ENCODE measurements around the gene LMF1.

LMF1 gene

DNA sequence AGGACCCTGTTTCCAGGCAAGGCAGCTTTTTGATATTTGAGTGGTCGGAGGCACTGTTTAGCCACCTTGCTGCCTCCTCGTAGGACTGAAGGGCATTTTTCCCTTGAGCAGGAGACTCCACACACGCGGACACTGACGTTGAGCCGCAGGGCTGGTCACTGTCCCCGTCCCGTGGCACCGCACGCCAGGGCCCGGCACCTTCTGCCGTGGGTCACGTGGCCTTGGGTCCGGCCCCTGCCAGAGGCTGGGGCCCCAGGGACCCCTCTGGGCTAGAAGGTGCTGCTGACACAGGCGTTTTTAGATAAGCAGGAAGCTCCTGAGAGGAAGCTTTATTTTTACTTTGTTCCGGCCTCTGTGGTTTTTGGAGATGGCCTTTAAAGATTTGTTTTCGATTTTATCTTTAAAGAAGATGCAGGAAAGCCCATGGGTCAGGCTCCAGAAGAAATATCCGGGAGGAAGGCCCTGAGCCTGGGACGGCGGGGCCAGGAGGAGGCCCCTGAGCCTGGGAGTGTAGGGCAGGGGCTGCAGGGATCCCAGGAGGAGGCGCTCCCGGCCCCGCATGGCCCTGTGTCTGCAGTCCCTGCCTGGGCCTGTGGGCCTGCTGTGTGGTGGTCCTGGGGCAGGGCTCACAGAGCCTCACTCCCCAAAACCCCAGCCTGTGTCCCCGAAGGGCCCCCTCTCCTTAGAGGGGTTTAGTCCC, 139.8 kb downstream of the LMF1 start:
- Histone ChIP-seq H3K27ac (ENCODE audit: low read length) (no peak overlapping the region), H3K9me3 (ENCODE audit: insufficient read depth, low read depth, low read length) (peaks cover 7% of the 10 kb centered on the region), H3K36me3 (ENCODE audit: insufficient read depth, low read depth, low read length) (no peaks in the 10 kb centered on the region), H3K4me3 (ENCODE audit: low read length) (no peak overlapping the region), H3K27me3 (ENCODE audit: insufficient read depth, low read length) (no peaks in the 10 kb centered on the region), H3K9ac (ENCODE audit: low read depth, low read length) (no peak overlapping the region), H3K4me1 (ENCODE audit: insufficient read depth, low read length) (no peaks in the 10 kb centered on the region)

DNA sequence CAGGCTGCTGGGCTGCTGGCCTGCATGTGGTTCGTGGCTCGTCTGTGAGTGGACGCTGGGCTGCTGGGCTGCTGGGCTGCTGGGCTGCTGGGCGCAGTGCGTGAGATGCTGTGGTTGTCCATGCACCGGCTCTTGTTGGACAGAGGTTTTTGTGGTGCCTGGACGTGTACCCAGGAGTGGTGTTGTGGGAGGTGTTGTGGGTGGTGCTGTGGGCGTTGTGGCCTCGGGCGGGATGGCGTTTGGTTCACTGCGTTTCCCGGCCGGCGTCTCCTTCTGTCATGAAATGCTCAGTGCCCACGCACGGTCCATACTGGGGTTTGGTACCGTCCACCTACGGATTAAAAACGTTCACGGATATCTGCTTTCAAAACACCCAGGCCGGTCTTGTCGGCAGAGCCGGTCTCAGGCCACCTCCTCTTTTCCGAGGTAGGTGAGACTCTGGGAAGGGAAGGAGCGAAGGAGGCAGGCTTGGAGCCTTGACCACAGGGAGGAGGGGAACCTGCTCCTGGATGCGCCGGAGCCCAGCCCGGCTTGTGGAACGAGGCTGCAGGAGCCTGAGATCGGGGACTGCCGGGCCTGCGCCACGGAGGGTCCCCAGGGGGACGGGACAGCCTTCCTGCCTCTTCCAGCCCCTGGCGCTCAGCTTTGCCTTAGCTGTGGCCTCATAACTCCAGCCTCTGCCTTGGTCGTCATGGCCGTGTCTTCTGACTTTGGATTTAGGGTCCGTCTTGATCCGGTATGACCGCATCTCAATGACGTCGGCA, 140.5 kb downstream of the LMF1 start:
- Histone ChIP-seq H3K27me3 (ENCODE audit: insufficient read depth, low read length) (no peaks in the 10 kb centered on the region), H3K27ac (ENCODE audit: low read length) (no peak overlapping the region), H3K36me3 (ENCODE audit: insufficient read depth, low read depth, low read length) (no peaks in the 10 kb centered on the region), H3K4me3 (ENCODE audit: low read length) (no peak overlapping the region), H3K9ac (ENCODE audit: low read depth, low read length) (no peak overlapping the region), H3K9me3 (ENCODE audit: insufficient read depth, low read depth, low read length) (no peaks in the 10 kb centered on the region), H3K4me1 (ENCODE audit: insufficient read depth, low read length) (no peaks in the 10 kb centered on the region)

DNA sequence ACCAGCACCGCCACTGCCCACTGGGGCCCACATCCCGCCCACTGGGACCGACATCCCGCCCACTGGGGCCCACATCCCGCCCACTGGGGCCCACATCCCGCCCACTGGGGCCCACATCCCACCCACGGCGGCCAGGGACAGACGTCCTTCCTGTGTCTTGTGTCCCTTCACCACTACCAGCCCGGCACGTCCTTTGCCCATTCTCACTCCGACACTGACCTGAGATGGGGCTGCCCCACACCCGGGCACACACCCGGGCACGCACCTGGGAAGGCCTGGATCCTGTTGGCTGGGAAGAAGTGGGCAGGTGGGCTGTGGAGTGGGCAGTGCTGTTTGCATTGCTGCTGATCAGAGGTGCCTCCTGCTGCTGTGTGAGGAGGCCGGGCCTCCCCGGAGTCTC, 141.9 kb downstream of the LMF1 start:
- Histone ChIP-seq H3K4me1 (ENCODE audit: insufficient read depth, low read length) (no peaks in the 10 kb centered on the region), H3K9ac (ENCODE audit: low read depth, low read length) (no peak overlapping the region), H3K27ac (ENCODE audit: low read length) (no peak overlapping the region), H3K9me3 (ENCODE audit: insufficient read depth, low read depth, low read length) (no peaks in the 10 kb centered on the region), H3K27me3 (ENCODE audit: insufficient read depth, low read length) (no peaks in the 10 kb centered on the region), H3K36me3 (ENCODE audit: insufficient read depth, low read depth, low read length) (no peaks in the 10 kb centered on the region), H3K4me3 (ENCODE audit: low read length) (no peak overlapping the region)

DNA sequence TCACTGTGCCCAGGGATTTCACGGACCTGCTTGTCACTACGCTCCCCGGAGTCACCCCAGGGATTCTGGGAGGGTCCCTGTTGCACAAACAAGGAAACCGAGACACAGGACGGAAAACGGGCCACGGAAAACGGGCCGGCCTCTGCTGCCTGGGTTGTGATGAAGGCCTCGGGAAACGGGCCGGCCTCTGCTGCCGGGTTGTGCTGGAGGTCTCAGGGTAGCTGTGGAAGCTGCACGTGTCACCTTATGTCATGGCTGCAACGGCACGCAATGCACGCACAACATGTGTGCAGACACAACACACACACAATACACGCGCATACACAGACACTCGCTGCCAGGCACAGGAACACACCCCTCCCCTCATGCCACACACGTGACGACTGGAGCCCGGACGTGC, 143.3 kb downstream of the LMF1 start:
- no peaks in the 10 kb centered on the region for H3K4me1 ChIP-seq (ENCODE audit: insufficient read depth, low read length)
- no peaks in the 10 kb centered on the region for H3K9me3 ChIP-seq (ENCODE audit: insufficient read depth, low read depth, low read length)
- no peaks in the 10 kb centered on the region for H3K27me3 ChIP-seq (ENCODE audit: insufficient read depth, low read length)
- no peak overlapping the region for H3K9ac ChIP-seq (ENCODE audit: low read depth, low read length)
- no peak overlapping the region for H3K4me3 ChIP-seq (ENCODE audit: low read length)
- H3K36me3 ChIP-seq (ENCODE audit: insufficient read depth, low read depth, low read length): no peaks in the 10 kb centered on the region
- no peak overlapping the region for H3K27ac ChIP-seq (ENCODE audit: low read length)

DNA sequence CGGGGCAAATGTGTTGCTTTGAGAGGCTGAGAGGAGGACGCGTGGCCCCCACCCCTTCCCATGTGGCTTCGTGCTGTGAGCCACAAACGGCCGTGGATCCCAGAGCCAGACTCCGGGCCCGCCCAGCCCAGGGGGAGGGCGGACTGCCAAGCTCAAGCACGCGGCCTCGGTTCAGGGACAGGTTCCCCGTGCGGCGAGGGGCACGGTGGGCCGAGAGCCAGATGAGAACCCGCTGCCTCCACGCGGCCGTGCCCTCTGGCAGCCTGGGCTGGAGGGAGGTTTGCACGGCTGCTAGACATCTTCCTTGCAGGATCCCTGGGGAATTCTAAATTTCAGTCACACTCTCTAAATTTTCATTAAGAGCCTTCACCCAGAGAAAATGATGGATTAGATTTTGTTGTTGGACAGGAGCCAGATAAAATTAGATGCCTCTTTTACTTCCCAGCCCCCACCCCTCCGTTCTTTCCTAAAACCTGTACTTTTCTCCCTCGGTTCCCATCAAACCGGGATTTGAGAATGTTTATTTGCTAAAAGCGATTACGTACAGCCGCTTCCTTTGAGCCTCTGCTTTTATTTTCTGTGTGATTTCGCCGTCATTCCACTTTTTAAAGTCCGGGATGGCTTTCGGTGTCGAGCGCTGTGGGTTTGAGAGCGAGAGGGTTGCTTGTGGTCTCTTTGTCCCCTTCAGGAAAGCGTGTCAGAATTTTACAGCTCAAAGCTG, 145.3 kb downstream of the LMF1 start:
- H3K9ac ChIP-seq (ENCODE audit: low read depth, low read length): no peak overlapping the region
- no peaks in the 10 kb centered on the region for H3K36me3 ChIP-seq (ENCODE audit: insufficient read depth, low read depth, low read length)
- H3K4me3 ChIP-seq (ENCODE audit: low read length): no peak overlapping the region
- no peaks in the 10 kb centered on the region for H3K9me3 ChIP-seq (ENCODE audit: insufficient read depth, low read depth, low read length)
- no peaks in the 10 kb centered on the region for H3K4me1 ChIP-seq (ENCODE audit: insufficient read depth, low read length)
- H3K27ac ChIP-seq (ENCODE audit: low read length): no peak overlapping the region
- H3K27me3 ChIP-seq (ENCODE audit: insufficient read depth, low read length): no peaks in the 10 kb centered on the region

DNA sequence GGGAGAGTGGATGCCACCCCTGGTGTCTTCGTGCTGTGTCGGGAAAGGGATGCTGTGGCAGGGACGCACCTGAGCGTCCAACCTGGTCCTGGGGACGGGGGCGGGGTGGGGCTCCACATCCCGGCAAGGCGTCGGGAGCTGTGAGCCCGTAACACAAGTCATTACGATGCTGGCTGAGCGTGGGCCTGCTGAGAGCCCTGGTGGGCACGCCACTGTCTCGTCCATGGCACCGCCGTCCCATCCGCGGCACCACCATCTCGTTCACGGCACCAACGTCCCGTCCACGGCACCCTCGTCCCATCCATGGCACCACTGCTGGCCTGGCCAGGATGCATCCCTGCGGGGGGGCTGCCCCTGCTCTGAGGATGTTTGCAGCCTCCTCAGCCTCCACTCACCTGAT, 146.2 kb downstream of the LMF1 start:
- Histone ChIP-seq H3K4me1 (ENCODE audit: insufficient read depth, low read length) (no peaks in the 10 kb centered on the region), H3K27me3 (ENCODE audit: insufficient read depth, low read length) (no peaks in the 10 kb centered on the region), H3K9me3 (ENCODE audit: insufficient read depth, low read depth, low read length) (no peaks in the 10 kb centered on the region), H3K27ac (ENCODE audit: low read length) (no peak overlapping the region), H3K9ac (ENCODE audit: low read depth, low read length) (no peak overlapping the region), H3K36me3 (ENCODE audit: insufficient read depth, low read depth, low read length) (no peaks in the 10 kb centered on the region), H3K4me3 (ENCODE audit: low read length) (no peak overlapping the region)

DNA sequence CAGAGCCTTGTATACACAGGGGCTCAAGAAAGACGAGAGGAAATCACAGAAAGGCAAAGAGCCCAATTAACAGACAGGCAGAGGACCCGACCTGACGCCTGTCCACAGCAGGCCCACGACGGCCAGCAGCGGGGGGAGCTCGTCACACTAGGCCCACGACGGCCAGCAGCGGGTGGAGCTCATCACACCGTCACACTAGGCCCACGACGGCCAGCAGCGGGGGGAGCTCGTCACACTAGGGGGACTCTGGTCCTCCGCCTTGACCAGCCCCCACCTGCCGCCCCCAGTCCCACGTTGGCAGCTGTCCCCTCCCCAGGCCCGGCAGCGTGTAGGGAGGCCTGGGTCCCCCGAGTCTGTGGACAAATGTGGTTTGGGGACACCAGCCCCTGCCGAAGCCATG, 146.6 kb downstream of the LMF1 start:
- Histone ChIP-seq H3K27me3 (ENCODE audit: insufficient read depth, low read length) (no peaks in the 10 kb centered on the region), H3K4me3 (ENCODE audit: low read length) (no peak overlapping the region), H3K9ac (ENCODE audit: low read depth, low read length) (no peak overlapping the region), H3K4me1 (ENCODE audit: insufficient read depth, low read length) (no peaks in the 10 kb centered on the region), H3K27ac (ENCODE audit: low read length) (no peak overlapping the region), H3K36me3 (ENCODE audit: insufficient read depth, low read depth, low read length) (no peaks in the 10 kb centered on the region), H3K9me3 (ENCODE audit: insufficient read depth, low read depth, low read length) (no peaks in the 10 kb centered on the region)

DNA sequence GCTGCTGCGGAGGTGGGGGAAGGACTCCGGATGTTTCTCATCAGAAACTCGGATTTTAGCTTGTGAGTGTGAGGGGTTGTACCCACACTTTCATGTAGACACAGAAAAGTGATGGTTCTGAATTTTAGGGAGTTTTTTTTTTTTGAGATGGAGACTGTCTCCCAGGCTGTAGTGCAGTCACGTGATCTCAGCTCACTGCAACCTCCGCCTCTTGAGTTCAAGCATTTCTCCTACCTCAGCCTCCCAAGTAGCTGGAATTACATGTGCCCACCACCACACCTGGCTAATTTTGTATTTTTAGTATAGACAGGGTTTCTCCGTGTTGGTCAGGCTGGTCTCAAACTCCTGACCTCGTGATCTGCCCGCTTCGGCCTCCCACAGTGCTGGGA, 147.9 kb downstream of the LMF1 start:
- H3K36me3 ChIP-seq (ENCODE audit: insufficient read depth, low read depth, low read length): no peaks in the 10 kb centered on the region
- H3K9ac ChIP-seq (ENCODE audit: low read depth, low read length): no peak overlapping the region
- no peak overlapping the region for H3K4me3 ChIP-seq (ENCODE audit: low read length)
- no peak overlapping the region for H3K27ac ChIP-seq (ENCODE audit: low read length)
- no peaks in the 10 kb centered on the region for H3K27me3 ChIP-seq (ENCODE audit: insufficient read depth, low read length)
- H3K9me3 ChIP-seq (ENCODE audit: insufficient read depth, low read depth, low read length): no peaks in the 10 kb centered on the region
- no peaks in the 10 kb centered on the region for H3K4me1 ChIP-seq (ENCODE audit: insufficient read depth, low read length)

DNA sequence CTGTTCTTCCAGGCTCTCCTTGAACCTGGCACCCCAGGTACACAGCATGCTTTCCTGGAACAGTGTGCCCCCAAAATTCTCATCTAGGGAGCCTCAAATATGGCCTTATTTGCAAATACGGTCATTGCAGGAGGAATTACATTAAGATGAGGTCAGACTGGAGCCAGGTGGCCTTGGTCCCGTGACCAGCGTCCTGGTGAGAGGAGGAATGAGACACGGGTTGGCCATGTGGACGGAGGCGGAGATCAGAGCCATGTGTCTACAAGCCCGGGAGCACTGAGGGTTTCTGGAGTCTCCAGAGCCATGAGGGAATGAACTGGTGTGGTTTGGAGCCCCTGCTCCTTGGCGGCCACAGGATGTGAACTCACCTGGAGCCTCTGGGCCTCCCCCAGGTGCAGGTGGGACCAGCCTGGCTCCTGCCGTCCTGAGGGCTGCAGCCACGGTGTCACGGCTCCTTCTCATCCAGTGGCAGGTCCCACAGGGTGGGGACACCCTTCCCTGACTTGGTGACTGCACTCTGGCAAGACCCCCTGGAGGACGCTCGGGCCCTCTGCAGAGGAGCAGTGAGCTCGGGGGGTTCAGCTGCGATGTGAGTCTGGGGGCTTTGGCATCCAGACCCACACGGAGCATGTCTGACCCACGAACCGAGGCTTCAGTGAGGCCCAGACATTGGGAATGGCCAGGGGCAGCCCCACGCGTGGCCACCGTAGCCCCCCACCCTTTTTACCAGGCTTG, 148.4 kb downstream of the LMF1 start:
- Histone ChIP-seq H3K9me3 (ENCODE audit: insufficient read depth, low read depth, low read length) (no peaks in the 10 kb centered on the region), H3K4me3 (ENCODE audit: low read length) (no peak overlapping the region), H3K36me3 (ENCODE audit: insufficient read depth, low read depth, low read length) (no peaks in the 10 kb centered on the region), H3K4me1 (ENCODE audit: insufficient read depth, low read length) (no peaks in the 10 kb centered on the region), H3K27me3 (ENCODE audit: insufficient read depth, low read length) (no peaks in the 10 kb centered on the region), H3K9ac (ENCODE audit: low read depth, low read length) (no peak overlapping the region), H3K27ac (ENCODE audit: low read length) (no peak overlapping the region)

DNA sequence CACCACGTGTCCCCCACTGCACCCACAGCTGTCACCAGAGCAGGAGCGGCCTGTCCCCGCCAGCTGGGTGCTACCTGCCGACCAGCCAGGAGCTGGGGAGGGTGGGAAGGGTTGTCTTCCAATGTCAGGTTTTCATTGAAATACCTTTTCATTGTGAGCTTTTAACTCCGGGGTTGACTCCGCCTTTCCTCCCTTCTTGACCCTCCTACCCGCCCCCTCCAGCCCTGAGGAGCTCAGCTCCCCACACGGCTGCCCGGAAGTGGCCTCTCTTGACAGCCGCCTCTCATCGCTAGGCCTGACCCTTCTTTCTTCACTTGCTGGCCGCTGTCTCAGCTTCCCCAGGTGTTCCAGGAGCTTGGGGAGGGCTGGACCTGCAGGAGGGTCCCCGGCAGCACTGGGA, 149.0 kb downstream of the LMF1 start:
- Histone ChIP-seq H3K9ac (ENCODE audit: low read depth, low read length) (no peak overlapping the region), H3K27me3 (ENCODE audit: insufficient read depth, low read length) (no peaks in the 10 kb centered on the region), H3K9me3 (ENCODE audit: insufficient read depth, low read depth, low read length) (no peaks in the 10 kb centered on the region), H3K4me3 (ENCODE audit: low read length) (no peak overlapping the region), H3K27ac (ENCODE audit: low read length) (no peak overlapping the region), H3K36me3 (ENCODE audit: insufficient read depth, low read depth, low read length) (no peaks in the 10 kb centered on the region), H3K4me1 (ENCODE audit: insufficient read depth, low read length) (no peaks in the 10 kb centered on the region)

DNA sequence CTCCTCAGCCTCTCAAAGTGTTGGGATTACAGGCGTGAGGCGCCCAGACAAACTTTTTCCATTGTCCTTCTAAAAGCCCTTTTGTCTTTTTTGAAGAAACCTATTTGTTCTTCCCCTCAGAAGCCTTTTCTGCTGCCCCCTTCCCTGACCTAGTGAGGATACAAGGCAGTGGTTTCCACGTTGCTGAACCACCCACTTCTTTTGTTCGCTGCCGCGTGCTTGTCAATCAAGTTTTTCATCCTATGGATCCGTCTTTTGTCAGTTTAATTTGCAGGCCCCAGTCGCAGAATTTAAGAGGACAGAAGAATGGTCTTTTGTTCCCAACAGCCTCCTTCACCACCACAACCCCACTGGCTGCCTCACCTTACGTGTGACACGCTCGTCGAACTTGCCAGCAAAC, 150.0 kb downstream of the LMF1 start:
- no peaks in the 10 kb centered on the region for H3K36me3 ChIP-seq (ENCODE audit: insufficient read depth, low read depth, low read length)
- no peak overlapping the region for H3K27ac ChIP-seq (ENCODE audit: low read length)
- H3K4me1 ChIP-seq (ENCODE audit: insufficient read depth, low read length): no peaks in the 10 kb centered on the region
- no peak overlapping the region for H3K4me3 ChIP-seq (ENCODE audit: low read length)
- H3K9me3 ChIP-seq (ENCODE audit: insufficient read depth, low read depth, low read length): no peaks in the 10 kb centered on the region
- H3K9ac ChIP-seq (ENCODE audit: low read depth, low read length): no peak overlapping the region
- H3K27me3 ChIP-seq (ENCODE audit: insufficient read depth, low read length): no peaks in the 10 kb centered on the region
